ENCODE data around the gene GAS2.

GAS2 gene

DNA sequence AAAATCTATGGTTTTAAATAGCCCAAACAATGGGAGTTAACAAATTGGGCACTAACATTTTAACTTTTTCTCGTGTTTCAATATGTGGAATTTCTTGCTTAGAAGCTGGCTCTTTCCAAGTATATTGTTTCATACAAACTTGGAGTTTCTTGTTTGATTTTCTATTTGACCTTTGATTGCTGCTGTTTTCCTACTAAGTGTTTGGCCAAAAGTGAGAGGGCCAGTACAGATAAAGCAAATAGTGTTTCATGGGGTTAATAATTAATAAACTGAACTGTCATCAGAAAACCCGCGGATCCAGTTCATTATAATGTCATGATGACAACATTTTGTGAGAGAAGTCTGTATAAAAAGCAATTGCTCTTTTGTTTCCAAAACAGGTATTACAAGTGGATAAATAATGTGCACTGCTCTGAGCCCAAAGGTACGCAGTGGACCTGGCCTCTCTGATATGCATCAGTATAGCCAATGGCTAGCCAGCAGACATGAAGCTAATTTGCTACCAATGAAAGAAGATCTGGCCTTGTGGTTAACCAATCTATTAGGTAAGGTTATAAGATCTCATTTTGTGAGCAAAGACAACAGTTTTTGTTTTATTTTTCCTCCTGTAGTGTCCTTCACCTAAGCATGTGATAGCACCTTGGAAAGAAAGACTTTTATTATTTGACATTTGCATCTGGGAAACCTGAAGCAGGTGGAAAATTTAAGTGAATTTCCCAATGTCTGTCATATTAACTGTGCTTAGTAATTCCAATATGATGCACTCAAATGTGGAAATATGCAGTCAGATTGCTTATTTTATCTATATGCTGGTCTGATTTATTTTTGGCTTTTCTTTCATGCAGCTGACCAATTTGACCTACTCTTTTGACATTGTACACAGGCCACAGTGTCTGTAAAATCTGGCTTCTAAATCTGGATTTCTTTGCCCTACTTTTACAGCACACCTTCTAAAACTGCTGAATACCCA is 8.3 kb downstream of the GAS2 start:
- no peak for DNase-seq (ENCODE audit: low read depth)

DNA sequence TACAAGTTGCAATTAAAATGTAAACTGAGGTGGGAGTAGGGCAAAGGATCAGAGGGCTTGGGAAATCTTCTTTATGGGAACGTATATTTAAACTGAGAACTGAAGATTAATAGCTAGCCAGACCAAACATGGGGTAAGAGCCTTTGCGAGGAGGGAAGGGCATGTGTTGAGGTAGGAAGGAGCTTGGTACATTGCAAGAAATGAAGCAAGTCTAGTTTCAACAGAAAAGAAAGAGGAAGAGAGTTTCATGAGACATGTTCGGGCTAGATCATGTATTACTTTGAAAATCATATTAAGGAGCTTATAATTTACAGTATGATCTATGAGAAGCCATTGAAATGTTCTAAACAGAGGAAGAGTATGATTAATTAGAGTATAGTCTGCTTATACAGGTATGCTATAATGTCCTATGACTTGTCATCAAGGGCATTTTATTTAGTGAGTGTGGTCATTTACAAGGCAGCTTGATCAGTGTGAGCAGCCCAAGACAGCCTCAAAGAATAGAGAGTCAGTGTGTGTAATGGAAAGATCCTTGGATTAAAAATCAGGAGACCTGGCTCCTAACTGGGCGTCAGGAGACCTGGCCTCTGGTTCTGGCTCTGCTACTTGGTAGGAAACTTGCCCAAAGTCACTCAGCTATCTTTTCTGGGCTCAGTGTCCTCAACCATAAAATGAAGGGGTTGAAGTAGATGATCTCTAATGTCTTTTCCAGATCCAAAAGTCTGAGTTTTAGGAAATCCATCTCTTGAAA is 10.9 kb downstream of the GAS2 start:
- no peak for DNase-seq (ENCODE audit: low read depth)

GRCh38 chr11:22680628-22681027 is 14.2 kb downstream of the GAS2 start:
- DNase-seq (ENCODE audit: low read depth), result no peak

- DNase-seq (ENCODE audit: low read depth), result no peak
Observed at GRCh38 chr11:22681281-22681812, 14.9 kb downstream of the GAS2 start.

- no peak for DNase-seq (ENCODE audit: low read depth)
Observed at GRCh38 chr11:22684082-22684481, 17.7 kb downstream of the GAS2 start.

GRCh38 chr11:22685111-22685510 is 18.7 kb downstream of the GAS2 start:
- no peak for DNase-seq (ENCODE audit: low read depth)

DNA sequence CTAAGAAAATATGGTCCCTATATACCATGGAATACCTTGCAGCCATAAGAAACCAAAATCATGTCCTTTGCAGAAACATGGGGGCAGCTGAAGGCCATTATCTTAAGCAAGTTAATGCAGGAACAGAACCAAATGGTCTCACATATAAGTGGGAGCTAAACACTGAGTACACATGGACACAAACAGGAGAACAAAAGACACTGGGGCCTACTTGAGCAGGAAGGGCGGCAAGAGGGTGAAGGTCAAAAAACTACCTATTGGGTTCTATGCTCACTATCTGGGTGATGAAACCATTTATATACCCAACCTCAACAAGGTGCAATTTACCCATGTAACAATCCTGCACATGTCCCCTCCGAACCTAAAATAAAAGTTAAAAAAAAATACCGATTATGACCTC is 22.5 kb downstream of the GAS2 start:
- no peak for DNase-seq (ENCODE audit: low read depth)

- no peak for DNase-seq (ENCODE audit: low read depth)
Observed at GRCh38 chr11:22690257-22690656, 23.8 kb downstream of the GAS2 start.

DNA sequence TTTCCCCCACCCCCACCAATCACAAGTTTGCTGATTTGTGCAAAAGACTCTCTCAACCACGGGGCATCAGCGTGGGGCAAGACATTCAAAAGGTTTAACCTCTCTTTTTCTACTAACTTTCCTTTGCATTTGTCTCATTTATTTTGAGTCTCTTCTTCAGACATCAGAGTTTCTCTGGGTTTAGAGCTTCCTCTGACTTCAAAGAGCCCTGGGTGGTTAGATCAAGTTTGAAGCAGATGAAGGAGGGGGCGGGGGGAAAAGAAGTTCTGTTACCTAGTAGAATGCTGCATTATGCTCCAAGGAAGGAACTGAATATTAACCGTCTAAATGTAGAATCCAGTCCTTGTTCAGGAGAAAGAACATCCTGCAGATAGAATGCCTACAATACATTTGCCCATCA is 24.5 kb downstream of the GAS2 start:
- no peak for DNase-seq (ENCODE audit: low read depth)

GRCh38 chr11:22699388-22699787 is 33.0 kb downstream of the GAS2 start:
- DNase-seq (ENCODE audit: low read depth), result no peak

GRCh38 chr11:22702031-22702430 is 35.6 kb downstream of the GAS2 start:
- DNase-seq (ENCODE audit: low read depth), result no peak

DNA sequence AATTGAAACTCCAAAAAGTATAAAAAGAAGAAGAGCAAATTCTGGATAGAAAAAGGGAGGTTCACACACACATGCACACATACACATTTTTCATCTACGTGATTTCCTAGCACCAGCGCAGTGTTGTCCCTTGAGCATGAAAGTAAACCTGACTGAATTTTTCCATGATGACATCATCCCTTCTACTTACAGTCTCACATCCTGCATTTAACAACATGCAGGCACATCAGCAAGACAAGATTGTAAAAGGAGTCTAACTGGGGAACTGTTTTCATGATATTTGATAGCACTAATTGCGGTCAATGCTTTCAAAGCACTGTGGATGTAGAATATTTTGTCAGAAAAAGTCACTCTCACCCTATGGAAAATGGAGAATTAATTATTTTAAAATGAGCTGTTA is 36.6 kb downstream of the GAS2 start:
- DNase-seq (ENCODE audit: low read depth), result peak; percentile 87

- no peak for DNase-seq (ENCODE audit: low read depth)
Observed at GRCh38 chr11:22703591-22703990, 37.2 kb downstream of the GAS2 start.

GRCh38 chr11:22707119-22707899 is 40.9 kb downstream of the GAS2 start:
- DNase-seq (ENCODE audit: low read depth), result no peak

- no peak for DNase-seq (ENCODE audit: low read depth)
Observed at GRCh38 chr11:22711071-22711770, 44.8 kb downstream of the GAS2 start.

GRCh38 chr11:22711880-22712279 is 45.5 kb downstream of the GAS2 start:
- no peak for DNase-seq (ENCODE audit: low read depth)

- DNase-seq (ENCODE audit: low read depth), result no peak
Observed at GRCh38 chr11:22713336-22713735, 46.9 kb downstream of the GAS2 start.

GRCh38 chr11:22715971-22716370 is 49.6 kb downstream of the GAS2 start:
- no peak for DNase-seq (ENCODE audit: low read depth)

DNA sequence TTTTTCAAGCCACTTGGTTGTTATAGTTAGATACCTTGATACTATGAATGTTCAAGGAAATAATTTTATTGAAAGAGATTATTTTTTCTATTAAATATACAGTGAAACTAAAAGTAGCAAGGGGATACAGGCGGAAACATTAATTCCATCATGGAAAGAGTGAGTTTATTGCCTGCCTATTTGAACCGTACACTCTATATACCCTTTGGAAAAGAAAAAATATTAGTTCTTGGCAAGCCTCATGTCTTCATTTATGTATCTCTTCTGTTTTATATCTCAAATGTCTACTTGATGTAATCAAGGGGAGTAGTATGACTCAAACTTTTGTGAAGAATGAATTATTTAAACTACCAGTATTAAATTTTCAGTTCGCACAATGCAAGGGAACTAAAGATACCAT is 54.0 kb downstream of the GAS2 start:
- no peak for DNase-seq (ENCODE audit: low read depth)

DNA sequence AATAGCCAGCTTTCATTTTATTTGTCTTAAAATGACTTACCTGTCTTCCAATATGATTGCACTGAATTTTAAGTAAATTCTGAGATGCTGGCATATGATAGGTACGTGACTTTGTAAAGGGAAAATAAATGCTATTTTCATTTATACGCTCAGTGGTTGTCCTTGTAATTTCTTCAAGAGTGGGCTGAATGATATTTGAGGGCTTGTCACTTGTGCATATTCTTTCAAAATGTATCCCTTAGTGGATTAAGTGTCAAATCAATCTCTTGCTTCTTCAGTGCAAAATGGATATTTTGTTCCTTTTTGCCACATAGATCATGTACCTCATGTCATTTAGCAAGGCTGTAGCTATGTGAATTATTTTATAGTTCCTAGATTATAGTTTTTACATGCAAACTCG is 56.9 kb downstream of the GAS2 start:
- no peak for DNase-seq (ENCODE audit: low read depth)

DNA sequence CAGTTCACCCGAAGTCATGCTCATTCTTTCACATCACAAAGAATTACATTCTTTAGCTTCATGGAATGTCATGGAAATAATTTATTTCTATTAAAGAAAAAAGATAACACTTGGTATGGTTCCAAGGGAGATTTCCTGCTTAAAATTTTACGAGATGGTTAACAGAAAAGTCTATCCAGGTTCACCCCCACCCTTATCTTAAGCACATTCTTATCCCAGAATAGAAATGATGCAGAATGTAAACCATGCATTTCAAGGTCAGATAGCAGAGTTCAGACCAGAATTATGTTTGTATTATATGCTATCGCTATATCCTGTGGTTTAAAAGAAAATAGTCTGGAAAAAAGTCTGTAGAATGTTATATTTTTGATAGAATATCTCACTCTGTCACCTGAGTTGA is 58.7 kb downstream of the GAS2 start:
- no peak for DNase-seq (ENCODE audit: low read depth)

Measured in non-pigmented ciliary epithelial cell (primary cell).